K562 (cell line): ENCODE results near the gene RNF151. TPM values are rescaled to one million over a fixed set of nuclear protein-coding genes. Genes with fewer than 3 reads are reported as not detected.
A peak's percentile ranks its signal among the peaks of the same experiment; 100 is the strongest.

ENCODE experiments used
- ARID1B ChIP-seq: fragments of 450-650 bp; IDR thresholded peaks from 2 replicates; pipeline ENCODE4 v1.6.1; 2016; ENCODE audit warnings: antibody characterized with exemption, mild to moderate bottlenecking, inconsistent platforms
- CCNT2 ChIP-seq: IDR thresholded peaks from 2 replicates; pipeline ENCODE4 v1.6.1; 2011; ENCODE audit warnings: borderline replicate concordance, low read depth, mild to moderate bottlenecking, moderate library complexity, mixed read lengths, low read length; ENCODE audit not compliant: insufficient read length; ENCODE audit errors: extremely low read depth
- CHCHD3 ChIP-seq: fragments of 250-450 bp; sonication (Bioruptor Pico); IDR thresholded peaks from 2 replicates; pipeline ENCODE4 v2.1.2; 2022; ENCODE audit warnings: mild to moderate bottlenecking
- FOXP1 ChIP-seq: sonication (generic); formaldehyde crosslinking; IDR thresholded peaks from 2 replicates; pipeline ENCODE4 v1.8.0; 2022; ENCODE audit warnings: mild to moderate bottlenecking, missing genetic modification reagents
- HSF4 ChIP-seq: fragments of 250-450 bp; sonication (Bioruptor Pico); IDR thresholded peaks from 2 replicates; pipeline ENCODE4 v2.1.2; 2022; ENCODE audit warnings: mild to moderate bottlenecking, moderate library complexity, borderline replicate concordance
- MAFG ChIP-seq: fragments of 450-650 bp; conservative IDR thresholded peaks from 2 replicates; pipeline ENCODE4 v1.6.1; 2016; ENCODE audit warnings: missing genetic modification characterization, missing compliant biosample characterization
- MAZ ChIP-seq, 2 experiments: fragments of 450-650 bp in 1 of 2; sonication (generic) in 1 of 2; formaldehyde crosslinking; IDR thresholded peaks in 1 of 2; conservative IDR thresholded peaks in 1 of 2; 2 replicates each; pipeline versions ENCODE4 v1.4.0 to v1.5.0; 2020; ENCODE audit warnings: mild to moderate bottlenecking in 1 of 2, missing genetic modification reagents in 1 of 2
- NCOA1 ChIP-seq: fragments of 450-650 bp; IDR thresholded peaks from 2 replicates; pipeline ENCODE4 v1.6.1; 2016; ENCODE audit warnings: low read depth
- NONO ChIP-seq, 2 experiments: fragments of 200-400 bp in 1 of 2; fragments of 450-650 bp in 1 of 2; formaldehyde crosslinking in 1 of 2; IDR thresholded peaks; 2 replicates each; pipeline ENCODE4 v1.6.1; 2017; ENCODE audit warnings: low read depth in 2 of 2, mild to moderate bottlenecking in 2 of 2, moderate library complexity in 2 of 2, low read length in 1 of 2
- RCOR1 ChIP-seq, 2 experiments: IDR thresholded peaks; 2 replicates each; pipeline ENCODE4 v1.6.1; 2012; ENCODE audit warnings: low read depth in 2 of 2, low read length in 2 of 2, borderline replicate concordance in 1 of 2, improper control_type of control experiment in 1 of 2
- SIN3A ChIP-seq, 2 experiments: fragments of 150-350 bp in 1 of 2; IDR thresholded peaks; 2 replicates each; pipeline ENCODE4 v1.6.1; 2011 to 2016; ENCODE audit warnings: borderline replicate concordance in 2 of 2, low read depth in 2 of 2, low read length in 2 of 2, mild to moderate bottlenecking in 2 of 2, moderate library complexity in 2 of 2; ENCODE audit not compliant: control insufficient read depth in 1 of 2
- SNIP1 ChIP-seq: fragments of 450-650 bp; IDR thresholded peaks from 2 replicates; pipeline ENCODE4 v1.7.1; 2017; ENCODE audit warnings: low read depth, mild to moderate bottlenecking
- SREBF1 ChIP-seq: fragments of 150-350 bp; IDR thresholded peaks from 2 replicates; pipeline ENCODE4 v1.6.1; 2014; ENCODE audit warnings: antibody characterized with exemption, low read depth, low read length, borderline replicate concordance
- ZNF316 ChIP-seq: fragments of 450-650 bp; IDR thresholded peaks from 2 replicates; pipeline ENCODE4 v1.6.1; 2016
- polyA plus RNA-seq, 8 experiments: library from polyadenylated mRNA; depleted of rRNA in 4 of 8; stranded (reverse) in 5 of 8; unstranded in 3 of 8; fragments of >200 nt; fragmentation: Nextera tagmentation in 2 of 8; fragmentation: Illumina TruSeq in 1 of 8; extraction: Ambion mirVana in 2 of 8; extraction: Trizol in 1 of 8; gene quantifications; 2 replicates each; pipeline versions ENCODE4 v1.2.1 to v1.2.3, GENCODE V29; 2011 to 2014; ENCODE audit warnings: inconsistent platforms in 1 of 8, missing spikeins in 1 of 8
- total RNA-seq, 7 experiments: library from RNA; depleted of rRNA in 6 of 7; stranded (reverse); fragments of >200 nt in 6 of 7; fragmentation: Illumina TruSeq in 2 of 7; extraction: Trizol in 2 of 7; gene quantifications; 2 replicates each; pipeline versions ENCODE4 v1.2.1 to v1.2.3, GENCODE V29; 2011 to 2021; ENCODE audit warnings: low replicate concordance in 1 of 7
- TF ChIP-seq, protein P1 (sequence below): sonication (generic); formaldehyde crosslinking; IDR thresholded peaks from 2 replicates; pipeline ENCODE4 v1.8.0; 2022; ENCODE audit warnings: mild to moderate bottlenecking, missing genetic modification reagents, borderline replicate concordance
- TF ChIP-seq, protein P2 (sequence below): fragments of 450-650 bp; IDR thresholded peaks from one replicate; pipeline ENCODE4 v1.6.1; 2018; ENCODE audit warnings: mild to moderate bottlenecking, moderate library complexity; ENCODE audit not compliant: partially characterized antibody
- TF ChIP-seq, protein P3 (sequence below): fragments of 250-450 bp; sonication (Bioruptor Pico); IDR thresholded peaks from 2 replicates; pipeline ENCODE4 v1.5.1; 2021; ENCODE audit warnings: mild to moderate bottlenecking
- TF ChIP-seq, protein P4 (sequence below): IDR thresholded peaks from 2 replicates; pipeline ENCODE4 v1.6.1; 2011; ENCODE audit not compliant: insufficient read length; ENCODE audit errors: extremely low read depth
- TF ChIP-seq, protein P5 (sequence below): sonication (generic); formaldehyde crosslinking; IDR thresholded peaks from 2 replicates; pipeline ENCODE4 v1.8.0; 2022; ENCODE audit warnings: missing genetic modification reagents, mild to moderate bottlenecking, moderate library complexity, borderline replicate concordance

The RNF151 gene
- total and polyA plus RNA-seq, 9 of the 15 experiments (the other 6 are each of a cell fraction or from before 2014, with no cell fraction given), result not detected

DNA sequence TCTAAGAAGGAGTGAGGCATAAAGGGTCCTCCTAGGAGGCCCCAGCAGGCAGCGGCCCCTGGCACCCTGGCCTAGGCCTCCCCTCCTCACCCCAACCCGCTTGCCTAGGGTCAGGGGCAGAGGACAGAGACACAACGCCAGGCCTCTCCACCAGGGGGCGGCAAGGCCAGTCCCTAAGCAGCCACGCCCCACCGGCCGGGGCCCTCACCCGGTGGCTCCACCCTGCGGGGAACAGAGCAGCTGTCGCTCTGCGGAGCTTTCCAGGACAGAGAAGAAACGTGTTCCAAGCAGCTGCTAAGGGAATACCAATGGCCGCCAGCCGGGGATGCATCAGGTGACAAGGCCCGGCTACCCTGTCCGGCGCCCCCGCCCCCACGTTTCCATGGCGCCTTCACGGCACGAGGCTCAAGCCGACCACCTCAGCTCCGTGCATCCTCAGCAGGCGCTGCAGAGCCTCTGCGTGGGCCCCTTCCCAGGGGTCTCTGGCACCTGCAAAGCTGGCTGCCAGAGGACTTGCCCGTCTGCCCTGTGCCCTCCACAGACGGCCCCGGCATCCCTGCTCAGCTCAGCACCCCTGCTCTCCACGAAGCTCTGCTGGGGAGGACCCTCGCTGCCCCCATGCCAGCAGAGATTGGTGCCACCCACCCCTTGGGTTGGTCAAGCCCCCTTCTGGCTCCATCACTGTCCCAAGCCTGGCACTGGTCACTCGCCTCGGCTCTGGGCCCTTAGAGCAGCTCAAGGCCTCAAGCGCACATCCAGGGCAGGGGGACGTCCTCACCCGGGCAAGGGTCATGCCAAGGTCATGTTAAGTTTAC lies 37.4 kb downstream of the RNF151 start (continued):
- TF ChIP-seq, protein P1, sequence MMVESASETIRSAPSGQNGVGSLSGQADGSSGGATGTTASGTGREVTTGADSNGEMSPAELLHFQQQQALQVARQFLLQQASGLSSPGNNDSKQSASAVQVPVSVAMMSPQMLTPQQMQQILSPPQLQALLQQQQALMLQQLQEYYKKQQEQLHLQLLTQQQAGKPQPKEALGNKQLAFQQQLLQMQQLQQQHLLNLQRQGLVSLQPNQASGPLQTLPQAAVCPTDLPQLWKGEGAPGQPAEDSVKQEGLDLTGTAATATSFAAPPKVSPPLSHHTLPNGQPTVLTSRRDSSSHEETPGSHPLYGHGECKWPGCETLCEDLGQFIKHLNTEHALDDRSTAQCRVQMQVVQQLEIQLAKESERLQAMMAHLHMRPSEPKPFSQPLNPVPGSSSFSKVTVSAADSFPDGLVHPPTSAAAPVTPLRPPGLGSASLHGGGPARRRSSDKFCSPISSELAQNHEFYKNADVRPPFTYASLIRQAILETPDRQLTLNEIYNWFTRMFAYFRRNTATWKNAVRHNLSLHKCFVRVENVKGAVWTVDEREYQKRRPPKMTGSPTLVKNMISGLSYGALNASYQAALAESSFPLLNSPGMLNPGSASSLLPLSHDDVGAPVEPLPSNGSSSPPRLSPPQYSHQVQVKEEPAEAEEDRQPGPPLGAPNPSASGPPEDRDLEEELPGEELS, result peak; percentile 47; the same call in 1 of the 2 replicates
- TF ChIP-seq RCOR1 (IDR thresholded peaks at IDR 0.05; ENCODE audit: borderline replicate concordance in 1 of 2, low read depth in 2 of 2, low read length in 2 of 2), result peak in 1 of 2 experiments; percentile 65; a peak in 2 of 4 replicates
- no peak for TF ChIP-seq CHCHD3 (CRISPR knock-in tag)
- TF ChIP-seq, protein P2, sequence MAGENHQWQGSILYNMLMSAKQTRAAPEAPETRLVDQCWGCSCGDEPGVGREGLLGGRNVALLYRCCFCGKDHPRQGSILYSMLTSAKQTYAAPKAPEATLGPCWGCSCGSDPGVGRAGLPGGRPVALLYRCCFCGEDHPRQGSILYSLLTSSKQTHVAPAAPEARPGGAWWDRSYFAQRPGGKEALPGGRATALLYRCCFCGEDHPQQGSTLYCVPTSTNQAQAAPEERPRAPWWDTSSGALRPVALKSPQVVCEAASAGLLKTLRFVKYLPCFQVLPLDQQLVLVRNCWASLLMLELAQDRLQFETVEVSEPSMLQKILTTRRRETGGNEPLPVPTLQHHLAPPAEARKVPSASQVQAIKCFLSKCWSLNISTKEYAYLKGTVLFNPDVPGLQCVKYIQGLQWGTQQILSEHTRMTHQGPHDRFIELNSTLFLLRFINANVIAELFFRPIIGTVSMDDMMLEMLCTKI, result no peak
- peak; percentile 25; the same call in 1 of the 2 replicates for TF ChIP-seq ARID1B
- TF ChIP-seq SREBF1, result peak; percentile 80
- TF ChIP-seq, protein P3, sequence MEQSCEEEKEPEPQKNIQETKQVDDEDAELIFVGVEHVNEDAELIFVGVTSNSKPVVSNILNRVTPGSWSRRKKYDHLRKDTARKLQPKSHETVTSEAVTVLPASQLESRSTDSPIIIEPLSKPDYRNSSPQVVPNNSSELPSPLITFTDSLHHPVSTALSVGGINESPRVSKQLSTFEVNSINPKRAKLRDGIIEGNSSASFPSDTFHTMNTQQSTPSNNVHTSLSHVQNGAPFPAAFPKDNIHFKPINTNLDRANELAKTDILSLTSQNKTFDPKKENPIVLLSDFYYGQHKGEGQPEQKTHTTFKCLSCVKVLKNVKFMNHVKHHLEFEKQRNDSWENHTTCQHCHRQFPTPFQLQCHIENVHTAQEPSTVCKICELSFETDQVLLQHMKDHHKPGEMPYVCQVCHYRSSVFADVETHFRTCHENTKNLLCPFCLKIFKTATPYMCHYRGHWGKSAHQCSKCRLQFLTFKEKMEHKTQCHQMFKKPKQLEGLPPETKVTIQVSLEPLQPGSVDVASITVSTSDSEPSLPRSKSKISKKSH (CRISPR knock-in tag), result no peak
- TF ChIP-seq, protein P4, sequence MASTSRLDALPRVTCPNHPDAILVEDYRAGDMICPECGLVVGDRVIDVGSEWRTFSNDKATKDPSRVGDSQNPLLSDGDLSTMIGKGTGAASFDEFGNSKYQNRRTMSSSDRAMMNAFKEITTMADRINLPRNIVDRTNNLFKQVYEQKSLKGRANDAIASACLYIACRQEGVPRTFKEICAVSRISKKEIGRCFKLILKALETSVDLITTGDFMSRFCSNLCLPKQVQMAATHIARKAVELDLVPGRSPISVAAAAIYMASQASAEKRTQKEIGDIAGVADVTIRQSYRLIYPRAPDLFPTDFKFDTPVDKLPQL, result no peak
- peak; percentile 91 to 97 for TF ChIP-seq SIN3A (IDR thresholded peaks at IDR 0.05; ENCODE audit: borderline replicate concordance in 2 of 2, control insufficient read depth in 1 of 2, low read depth in 2 of 2, low read length in 2 of 2)
- TF ChIP-seq, protein P5, sequence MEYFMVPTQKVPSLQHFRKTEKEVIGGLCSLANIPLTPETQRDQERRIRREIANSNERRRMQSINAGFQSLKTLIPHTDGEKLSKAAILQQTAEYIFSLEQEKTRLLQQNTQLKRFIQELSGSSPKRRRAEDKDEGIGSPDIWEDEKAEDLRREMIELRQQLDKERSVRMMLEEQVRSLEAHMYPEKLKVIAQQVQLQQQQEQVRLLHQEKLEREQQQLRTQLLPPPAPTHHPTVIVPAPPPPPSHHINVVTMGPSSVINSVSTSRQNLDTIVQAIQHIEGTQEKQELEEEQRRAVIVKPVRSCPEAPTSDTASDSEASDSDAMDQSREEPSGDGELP (CRISPR knock-in tag), result peak; percentile 98
- peak in 1 of 2 experiments; percentile 65; a peak in 1 of 4 replicates for TF ChIP-seq NONO (IDR thresholded peaks at IDR 0.05; ENCODE audit: low read depth in 2 of 2, low read length in 1 of 2)
- TF ChIP-seq CCNT2, result peak; percentile 66
- no peak for TF ChIP-seq SNIP1
- TF ChIP-seq ZNF316, result no peak
- peak; percentile 66 to 87 for TF ChIP-seq MAZ (CRISPR knock-in tag; conservative IDR thresholded peaks at IDR 0.05 in 1 of 2, IDR thresholded peaks at IDR 0.05 in 1 of 2)
- TF ChIP-seq FOXP1 (CRISPR knock-in tag), result no peak
- no peak for TF ChIP-seq NCOA1
- TF ChIP-seq HSF4 (CRISPR knock-in tag), result no peak
- TF ChIP-seq MAFG (tag), result no peak
